Left colon (tissue), 2 donors: ENCODE measurements around the gene ST6GALNAC4. TPM values are rescaled to one million over a fixed set of nuclear protein-coding genes. Genes with fewer than 3 reads are reported as not detected.

Experiments
- ATAC-seq: fragments of 200-7000 bp; cut with Tn5 transposase; one replicate; pipeline ENCODE4 v1.9.1; 2020; ENCODE audit warnings: mild to moderate bottlenecking, moderate library complexity
- DNase-seq, 2 donors: peaks; one replicate each; pipeline ENCODE4 v3.0.0-alpha.2; 2020
- intact Hi-C, 2 donors: fragments of 100-400 bp; cut with DNase I in 1 of 2; cut with micrococcal nuclease in 1 of 2; formaldehyde crosslinking; loops; one replicate each; pipeline versions ENCODE4 v1.11.2 to v1.14.0; 2022; cut with DNase I, micrococcal nuclease
- total RNA-seq, 2 donors: library from RNA; stranded (reverse); fragmentation: NEBNext Ultra II Directional; extraction: Animal tissue kit (Norgen Biotek cat#: 25700); gene quantifications; one replicate each; pipeline ENCODE4 v1.2.1, GENCODE V29; 2021
- donor health status: DM: no; HTN: no; CAD: no.
- donor health status: DM: yes; HTN: yes; CAD: no.

ST6GALNAC4 gene
- total RNA-seq, 2 donors from 2014 or later = 37.5 to 46.9 TPM

DNA sequence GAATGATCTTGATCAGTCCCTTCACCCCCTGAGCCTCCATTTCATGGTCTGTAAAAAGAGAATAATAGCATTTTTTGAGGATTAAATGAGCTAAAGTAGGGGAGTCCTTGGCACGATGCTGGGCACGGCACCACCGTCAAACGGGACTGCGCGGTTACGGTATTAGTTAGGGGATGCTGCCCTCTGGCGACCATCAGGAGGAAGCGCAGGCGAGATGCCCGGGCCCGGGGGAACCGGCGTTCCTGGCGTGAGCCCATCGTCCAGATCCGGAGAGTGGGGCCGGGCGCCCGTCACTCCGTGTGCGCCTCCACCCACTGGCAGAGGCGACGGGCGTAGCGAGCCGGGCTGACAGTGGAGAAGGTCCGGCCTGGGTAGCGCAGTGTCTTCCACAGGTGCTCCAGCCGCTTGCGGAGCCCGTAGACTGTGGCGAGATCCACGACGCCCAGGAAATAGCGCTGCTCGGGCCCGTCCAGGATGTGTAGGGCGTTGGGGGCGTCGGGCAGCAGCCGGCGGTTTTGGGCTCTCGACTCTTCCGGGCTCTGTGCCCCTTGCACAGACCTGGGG, 4.8 kb upstream of the ST6GALNAC4 start:
- peak in 1 of 2 donors; percentile 78 for DNase-seq
- intact Hi-C loops = loop anchor here in 1 of 2 donors (10.0 kb wide), 1 partner anchor 327 kb away; no protein-coding TSS in a partner anchor
- peak; percentile 30 for ATAC-seq

- DNase-seq = no peak
- ATAC-seq = no peak
- intact Hi-C loops = loop anchor here in 1 of 2 donors (10.0 kb wide), 1 partner anchor 326 kb away; no protein-coding TSS in a partner anchor
These were observed 4.0 kb upstream of the ST6GALNAC4 start for GRCh38 chr9:127920794-127921193.

DNA sequence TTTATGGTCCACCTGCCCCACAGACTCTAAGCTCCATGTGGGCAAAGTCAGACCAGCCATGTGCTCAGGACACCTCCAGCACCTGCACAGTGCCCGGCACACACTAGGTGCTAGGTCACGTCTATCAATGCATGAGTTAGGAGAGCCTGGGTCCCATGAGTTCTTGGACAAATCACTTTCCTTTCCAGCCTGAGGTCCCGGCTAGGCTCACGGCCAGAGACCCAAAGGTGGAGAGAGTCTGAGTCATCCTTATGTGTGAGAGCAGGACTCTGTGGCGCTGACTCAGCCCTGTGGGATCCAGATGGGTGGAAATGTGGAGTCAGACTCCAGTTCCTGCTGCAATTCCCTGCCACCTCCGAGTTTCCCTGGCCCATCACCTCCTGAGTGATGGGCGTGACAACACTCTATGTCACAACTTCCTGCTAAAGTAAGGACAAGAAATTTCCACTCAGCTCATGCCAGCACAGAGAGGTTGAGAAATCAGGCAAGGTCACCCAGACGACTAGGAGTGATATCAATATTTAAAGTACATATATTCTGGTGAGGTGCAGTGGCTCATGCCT, 2.5 kb upstream of the ST6GALNAC4 start:
- ATAC-seq (peak; percentile 61), DNase-seq (peak; percentile 67 to 90)
- intact Hi-C loops = loop anchor here in 1 of 2 donors (10.0 kb wide), 1 partner anchor 135 kb away; the partner anchor contains the start of gene CDK9

- no peak for ATAC-seq
- intact Hi-C loops = loop anchor here in 1 of 2 donors (10.0 kb wide), 1 partner anchor 134 kb away; the partner anchor contains the start of gene CDK9
- no peak for DNase-seq
These were observed 1.6 kb upstream of the ST6GALNAC4 start for GRCh38 chr9:127918183-127919107.

GRCh38 chr9:127917603-127918002, 762 bp upstream of the ST6GALNAC4 start:
- ATAC-seq (no peak), DNase-seq (no peak)
- intact Hi-C loops = loop anchor here in 1 of 2 donors (10.0 kb wide), 1 partner anchor 133 kb away; the partner anchor contains the start of gene CDK9

GRCh38 chr9:127915801-127916719, 781 bp downstream of the ST6GALNAC4 start:
- ATAC-seq = no peak

GRCh38 chr9:127915325-127915752, 1.5 kb downstream of the ST6GALNAC4 start:
- intact Hi-C loops = loop anchor here in 1 of 2 donors (10.0 kb wide), 1 partner anchor 131 kb away; the partner anchor contains the start of gene CDK9
- ATAC-seq (peak; percentile 12), DNase-seq (peak; percentile 63 to 70)

More at GRCh38 chr9:127915801-127916719, 781 bp downstream of the ST6GALNAC4 start:
- DNase-seq = no peak
- intact Hi-C loops = loop anchor here in 1 of 2 donors (10.0 kb wide), 1 partner anchor 131 kb away; the partner anchor contains the start of gene CDK9

GRCh38 chr9:127913682-127914081, 3.2 kb downstream of the ST6GALNAC4 start:
- intact Hi-C loops = loop anchor here in 1 of 2 donors (10.0 kb wide), 1 partner anchor 129 kb away; the partner anchor contains the start of gene CDK9
- ATAC-seq = peak; percentile 31
- peak in 1 of 2 donors; percentile 72 for DNase-seq

DNA sequence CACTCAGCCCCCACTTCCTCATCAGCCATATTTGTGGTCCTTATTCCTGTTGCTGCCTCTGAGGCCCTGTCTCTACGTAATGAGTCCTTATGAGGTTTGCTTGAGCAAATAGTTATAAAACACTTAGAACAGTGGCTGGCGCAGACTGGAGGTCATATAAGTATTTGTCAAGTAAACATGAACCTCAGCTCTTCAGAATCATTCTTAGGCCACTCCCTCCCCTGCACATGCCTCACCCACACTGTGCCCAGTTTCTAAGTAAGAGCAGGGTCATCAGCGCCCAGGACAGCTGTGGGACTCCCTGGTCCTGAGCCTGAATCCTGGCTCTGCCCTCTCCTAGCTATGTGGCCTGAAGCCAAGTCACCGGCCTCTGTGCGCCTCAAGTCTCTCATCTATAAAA, 4.0 kb downstream of the ST6GALNAC4 start:
- intact Hi-C loops = loop anchor here in 1 of 2 donors (10.0 kb wide), 1 partner anchor 128 kb away; the partner anchor contains the start of gene CDK9
- peak; percentile 73 for ATAC-seq

DNA sequence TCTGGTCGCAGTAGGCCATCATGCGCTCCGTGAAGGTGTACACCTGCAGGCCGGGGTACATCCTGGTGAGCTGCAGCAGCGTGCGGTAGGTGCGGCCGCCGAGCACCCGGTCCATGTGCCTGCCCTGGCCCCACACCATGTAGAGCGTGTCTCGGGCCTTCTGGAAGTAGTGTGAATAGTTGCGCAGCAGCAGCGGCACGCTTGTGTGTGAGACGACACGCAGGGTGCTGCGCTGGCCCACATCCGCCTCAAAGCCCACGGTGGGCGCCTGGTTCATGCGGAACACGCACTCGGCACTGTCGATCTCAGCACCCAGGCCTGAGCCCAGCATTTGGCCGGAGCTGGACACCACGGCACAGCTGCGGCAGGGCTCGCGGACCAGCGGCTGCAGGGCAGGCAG, 4.5 kb downstream of the ST6GALNAC4 start:
- DNase-seq (no peak), ATAC-seq (no peak)
- intact Hi-C loops = loop anchor here in 1 of 2 donors (10.0 kb wide), 1 partner anchor 127 kb away; the partner anchor contains the start of gene CDK9

More for the DNA sequence above, 4.0 kb downstream of the ST6GALNAC4 start:
- peak; percentile 80 to 88 for DNase-seq

- peak in 1 of 2 donors; percentile 70 for DNase-seq
- intact Hi-C loops = loop anchor here in 1 of 2 donors (10.0 kb wide), 1 partner anchor 126 kb away; the partner anchor contains the start of gene CDK9
- peak; percentile 29 for ATAC-seq
These were observed 6.1 kb downstream of the ST6GALNAC4 start for GRCh38 chr9:127910613-127911205.

- ATAC-seq = no peak
- DNase-seq = no peak
- intact Hi-C loops = loop anchor here in 1 of 2 donors (10.0 kb wide), 1 partner anchor 125 kb away; the partner anchor contains the start of gene CDK9
These were observed 7.0 kb downstream of the ST6GALNAC4 start for GRCh38 chr9:127909839-127910273.

DNA sequence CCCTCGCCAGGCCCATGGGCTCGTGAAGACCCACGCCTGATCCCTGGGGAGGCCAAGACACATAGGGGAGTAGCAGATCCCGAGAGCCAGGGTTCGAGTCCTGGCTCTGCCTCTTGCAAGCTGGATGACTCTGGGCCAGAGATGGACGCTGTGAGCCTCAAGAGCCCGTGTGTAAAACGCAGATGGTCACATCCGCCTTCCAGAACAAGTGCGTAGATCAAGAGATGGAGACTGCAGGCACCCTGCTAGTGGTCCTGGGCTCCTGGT, 8.2 kb downstream of the ST6GALNAC4 start:
- intact Hi-C loops = no loop called here
- ATAC-seq = no peak
- DNase-seq = no peak

DNA sequence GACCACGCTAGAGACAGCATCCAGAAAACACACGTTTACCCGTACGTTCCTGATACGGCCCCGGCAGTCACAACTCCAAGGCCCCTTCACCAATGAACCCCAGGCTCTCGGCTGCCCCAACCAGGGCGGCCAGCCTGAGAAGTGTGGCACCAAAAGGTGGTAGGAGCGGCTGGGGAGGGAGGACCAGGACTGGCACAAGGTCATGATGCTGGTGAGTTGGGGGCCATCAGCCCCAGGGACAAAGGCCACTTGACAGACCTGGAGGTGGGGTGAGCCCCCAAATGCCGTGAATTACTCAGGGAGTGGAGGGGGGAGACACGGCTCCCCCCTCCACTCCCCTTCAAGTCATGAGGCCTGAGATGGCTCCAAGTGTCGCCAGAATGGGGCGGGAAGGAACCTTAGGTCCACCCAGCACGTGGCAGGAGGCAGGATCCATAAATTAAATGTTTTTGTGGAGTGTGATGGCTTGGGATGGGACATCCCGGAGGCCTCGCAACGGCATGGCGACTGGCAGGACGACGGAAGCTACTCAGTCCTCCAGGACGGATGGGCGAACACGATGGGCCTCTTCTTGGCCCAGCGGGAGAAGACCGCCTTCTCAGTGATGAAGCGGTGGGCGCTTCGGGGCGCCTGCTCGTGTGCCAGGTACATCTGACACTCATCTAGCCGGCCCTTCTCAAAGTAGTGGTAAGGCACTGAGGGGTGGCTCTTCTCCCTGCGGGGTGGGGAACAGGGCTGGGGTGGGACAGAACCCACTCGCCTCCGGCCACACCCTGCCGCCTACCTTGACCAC, 8.8 kb downstream of the ST6GALNAC4 start:
- intact Hi-C loops = no loop called here
- ATAC-seq (no peak), DNase-seq (no peak)

- peak; percentile 5 for ATAC-seq
- intact Hi-C loops = no loop called here
- DNase-seq = peak; percentile 59 to 71
These were observed 11.1 kb downstream of the ST6GALNAC4 start for GRCh38 chr9:127905788-127906191.

DNA sequence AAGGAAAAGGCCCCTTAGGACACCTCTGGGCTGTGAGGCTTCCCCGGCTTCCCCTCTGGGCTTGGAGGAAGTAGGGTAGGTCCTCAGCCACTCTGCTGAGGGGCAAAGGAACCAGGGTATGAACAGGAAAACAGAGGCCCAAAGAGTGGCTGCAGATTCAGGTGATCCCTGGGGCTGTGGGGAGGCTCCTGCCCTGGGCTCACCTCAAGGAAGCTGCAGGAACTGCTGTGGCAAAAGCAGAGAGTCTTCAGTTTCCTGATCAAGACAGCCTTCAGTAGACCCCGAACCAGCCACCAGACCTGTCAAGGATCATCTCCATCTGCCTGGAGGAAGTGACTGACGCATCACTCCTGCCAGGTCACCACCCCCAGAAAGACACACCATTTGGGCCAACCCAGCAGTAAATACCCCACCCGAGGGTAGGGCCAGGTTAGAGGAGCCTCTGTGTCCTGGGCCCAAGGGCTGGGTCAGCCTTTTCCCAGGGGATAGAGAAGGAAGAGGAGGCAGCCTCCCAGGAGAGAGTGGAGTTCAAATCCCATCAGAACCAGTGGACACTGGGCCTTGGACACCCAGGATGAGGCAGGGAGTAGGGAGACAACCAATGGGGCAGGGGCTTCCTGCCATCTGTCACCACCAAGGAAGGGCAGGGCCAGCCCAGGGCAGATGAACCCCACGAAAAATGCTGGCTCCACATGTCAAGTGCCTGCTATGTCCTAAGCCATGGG, 11.7 kb downstream of the ST6GALNAC4 start:
- intact Hi-C loops = no loop called here
- DNase-seq (peak; percentile 72 to 86), ATAC-seq (peak; percentile 79)
